Measurements from ENCODE around the gene FEN1.

FEN1 gene

DNA sequence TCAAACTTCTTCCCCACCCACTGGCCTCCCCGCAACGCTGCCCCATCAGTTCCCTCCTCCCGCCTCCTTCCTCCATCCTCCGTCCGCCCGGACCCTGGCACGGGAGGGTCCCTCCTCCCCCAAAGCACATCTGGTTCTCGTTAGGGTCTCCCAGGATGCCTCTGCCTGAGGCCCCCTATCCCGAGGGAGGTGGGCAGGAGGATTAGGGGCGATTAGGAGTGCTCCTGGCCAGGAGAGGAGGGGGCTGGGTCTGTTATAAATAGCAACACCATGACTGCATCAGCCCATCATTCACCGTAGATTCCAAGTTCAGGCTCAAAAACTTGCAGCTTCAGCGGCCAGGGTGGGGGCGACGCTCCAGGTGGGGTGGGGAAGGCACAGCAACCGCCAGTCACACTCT is 29.9 kb upstream of the FEN1 start:
- Histone ChIP-seq H3K4me2 (ENCODE audit: low read length) (no peak overlapping the region), H3K9me2 (ENCODE audit: low read depth, low read length) (no peaks in the 10 kb centered on the region), H3F3A (ENCODE audit: insufficient read depth, low read length) (no peaks in the 10 kb centered on the region), H3K27ac (ENCODE audit: low read depth, low read length, poor library complexity, severe bottlenecking) (no peak overlapping the region), H3K79me2 (ENCODE audit: insufficient read depth, low read length) (no peaks in the 10 kb centered on the region), H3K9me3 (ENCODE audit: low read length) (no peaks in the 10 kb centered on the region), H3K27me3 (ENCODE audit: insufficient read depth, low read length) (no peaks in the 10 kb centered on the region), H3K9ac (ENCODE audit: low read length) (no peak overlapping the region), H4K20me1 (ENCODE audit: insufficient read depth, low read length) (no peaks in the 10 kb centered on the region), H3K4me3 (ENCODE audit: low read depth, low read length, poor library complexity, severe bottlenecking) (no peak overlapping the region), H2AFZ (ENCODE audit: low read length) (no peak overlapping the region), H3K4me1 (ENCODE audit: insufficient read depth, low read length, severe bottlenecking) (no peaks in the 10 kb centered on the region), H3K36me3 (ENCODE audit: insufficient read depth, low read length) (no peaks in the 10 kb centered on the region)
- TF ChIP-seq, protein P1, sequence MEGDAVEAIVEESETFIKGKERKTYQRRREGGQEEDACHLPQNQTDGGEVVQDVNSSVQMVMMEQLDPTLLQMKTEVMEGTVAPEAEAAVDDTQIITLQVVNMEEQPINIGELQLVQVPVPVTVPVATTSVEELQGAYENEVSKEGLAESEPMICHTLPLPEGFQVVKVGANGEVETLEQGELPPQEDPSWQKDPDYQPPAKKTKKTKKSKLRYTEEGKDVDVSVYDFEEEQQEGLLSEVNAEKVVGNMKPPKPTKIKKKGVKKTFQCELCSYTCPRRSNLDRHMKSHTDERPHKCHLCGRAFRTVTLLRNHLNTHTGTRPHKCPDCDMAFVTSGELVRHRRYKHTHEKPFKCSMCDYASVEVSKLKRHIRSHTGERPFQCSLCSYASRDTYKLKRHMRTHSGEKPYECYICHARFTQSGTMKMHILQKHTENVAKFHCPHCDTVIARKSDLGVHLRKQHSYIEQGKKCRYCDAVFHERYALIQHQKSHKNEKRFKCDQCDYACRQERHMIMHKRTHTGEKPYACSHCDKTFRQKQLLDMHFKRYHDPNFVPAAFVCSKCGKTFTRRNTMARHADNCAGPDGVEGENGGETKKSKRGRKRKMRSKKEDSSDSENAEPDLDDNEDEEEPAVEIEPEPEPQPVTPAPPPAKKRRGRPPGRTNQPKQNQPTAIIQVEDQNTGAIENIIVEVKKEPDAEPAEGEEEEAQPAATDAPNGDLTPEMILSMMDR (IDR thresholded peaks at IDR 0.05; ENCODE audit: low read length): no peak
- TF ChIP-seq EZH2 (IDR thresholded peaks at IDR 0.05; ENCODE audit: borderline replicate concordance, low read length): no peak

DNA sequence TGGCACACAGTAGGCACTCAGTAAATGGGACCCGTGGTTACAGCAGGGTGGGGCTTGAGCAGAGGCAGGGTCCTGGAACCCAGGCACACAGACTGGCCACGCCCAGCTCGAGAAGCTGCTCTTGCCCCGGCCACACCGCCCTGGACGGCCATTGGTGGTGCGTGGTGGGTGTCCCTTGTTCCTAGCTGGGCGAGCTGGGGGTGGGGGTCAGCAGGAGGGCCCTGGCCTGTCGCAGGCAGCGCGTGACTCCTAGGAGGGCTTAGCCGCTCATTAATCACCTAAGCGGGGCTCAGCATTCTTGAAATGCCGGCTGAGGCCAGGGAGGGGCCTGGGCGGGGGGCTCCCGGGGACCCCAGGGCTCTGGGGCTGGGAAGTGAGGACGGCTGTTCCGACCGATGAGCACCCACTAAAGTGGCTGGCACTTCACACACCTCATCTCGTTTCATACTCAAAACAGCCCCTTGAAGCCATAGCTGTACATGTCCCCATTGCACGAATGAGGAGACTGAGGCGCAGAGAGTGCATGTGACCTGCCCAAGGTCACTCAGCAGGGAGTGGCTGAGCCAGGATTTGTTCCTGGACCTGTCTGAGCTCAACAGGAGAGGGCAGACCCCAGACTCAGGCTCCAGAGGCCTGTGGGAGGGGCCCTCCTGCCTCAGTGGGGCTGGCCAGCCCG is 28.6 kb upstream of the FEN1 start:
- TF ChIP-seq, protein P1 (IDR thresholded peaks at IDR 0.05; ENCODE audit: low read length): no peak
- no peak for TF ChIP-seq EZH2 (IDR thresholded peaks at IDR 0.05; ENCODE audit: borderline replicate concordance, low read length)
- H3K36me3 ChIP-seq (ENCODE audit: insufficient read depth, low read length): no peaks in the 10 kb centered on the region
- H4K20me1 ChIP-seq (ENCODE audit: insufficient read depth, low read length): no peaks in the 10 kb centered on the region
- H3K27ac ChIP-seq (ENCODE audit: low read depth, low read length, poor library complexity, severe bottlenecking): no peak overlapping the region
- H3F3A ChIP-seq (ENCODE audit: insufficient read depth, low read length): no peaks in the 10 kb centered on the region
- no peak overlapping the region for H3K4me3 ChIP-seq (ENCODE audit: low read depth, low read length, poor library complexity, severe bottlenecking)
- H3K9me3 ChIP-seq (ENCODE audit: low read length): no peaks in the 10 kb centered on the region
- no peaks in the 10 kb centered on the region for H3K9me2 ChIP-seq (ENCODE audit: low read depth, low read length)
- H3K9ac ChIP-seq (ENCODE audit: low read length): no peak overlapping the region
- no peak overlapping the region for H3K4me2 ChIP-seq (ENCODE audit: low read length)
- H3K4me1 ChIP-seq (ENCODE audit: insufficient read depth, low read length, severe bottlenecking): no peaks in the 10 kb centered on the region
- H2AFZ ChIP-seq (ENCODE audit: low read length): no peak overlapping the region
- H3K27me3 ChIP-seq (ENCODE audit: insufficient read depth, low read length): no peaks in the 10 kb centered on the region
- H3K79me2 ChIP-seq (ENCODE audit: insufficient read depth, low read length): no peaks in the 10 kb centered on the region

DNA sequence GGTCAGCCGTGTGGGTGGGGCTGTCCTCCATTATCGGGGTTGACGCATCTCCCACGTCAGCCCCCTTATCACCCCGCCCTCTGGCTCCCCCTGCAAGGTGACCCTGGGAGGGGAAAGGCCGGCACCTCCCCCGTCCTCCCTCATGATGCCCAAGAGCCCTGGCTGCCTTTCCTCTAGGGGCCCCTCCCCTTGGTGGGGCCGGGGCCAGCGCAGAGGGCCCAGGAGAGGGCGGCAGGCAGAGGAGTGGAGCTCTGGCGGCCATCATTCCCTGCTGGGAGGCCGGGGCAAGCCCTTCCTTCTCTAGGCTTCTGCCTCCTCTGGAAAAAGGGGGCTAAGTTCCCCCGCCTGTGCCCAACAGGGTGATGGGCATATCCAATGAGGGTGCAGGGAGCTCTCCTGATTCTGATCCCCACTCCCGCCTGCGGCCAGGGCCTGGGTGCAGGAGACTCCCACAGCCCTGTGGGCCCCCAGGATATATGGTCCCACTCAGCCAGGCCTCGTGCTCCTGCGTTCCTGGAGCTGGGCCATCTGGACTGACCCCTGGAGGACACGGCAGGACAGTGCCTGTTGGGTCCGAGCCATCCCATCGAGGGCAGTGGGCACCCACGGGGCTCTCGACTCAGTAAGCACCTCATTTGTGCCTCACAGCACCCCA is 28.0 kb upstream of the FEN1 start:
- Histone ChIP-seq H4K20me1 (ENCODE audit: insufficient read depth, low read length) (no peaks in the 10 kb centered on the region), H3K9ac (ENCODE audit: low read length) (no peak overlapping the region), H3F3A (ENCODE audit: insufficient read depth, low read length) (no peaks in the 10 kb centered on the region), H3K36me3 (ENCODE audit: insufficient read depth, low read length) (no peaks in the 10 kb centered on the region), H3K79me2 (ENCODE audit: insufficient read depth, low read length) (no peaks in the 10 kb centered on the region), H3K4me3 (ENCODE audit: low read depth, low read length, poor library complexity, severe bottlenecking) (no peak overlapping the region), H2AFZ (ENCODE audit: low read length) (no peak overlapping the region), H3K4me2 (ENCODE audit: low read length) (no peak overlapping the region), H3K4me1 (ENCODE audit: insufficient read depth, low read length, severe bottlenecking) (no peaks in the 10 kb centered on the region), H3K9me2 (ENCODE audit: low read depth, low read length) (no peaks in the 10 kb centered on the region), H3K27ac (ENCODE audit: low read depth, low read length, poor library complexity, severe bottlenecking) (no peak overlapping the region), H3K27me3 (ENCODE audit: insufficient read depth, low read length) (no peaks in the 10 kb centered on the region), H3K9me3 (ENCODE audit: low read length) (no peaks in the 10 kb centered on the region)
- TF ChIP-seq EZH2 (IDR thresholded peaks at IDR 0.05; ENCODE audit: borderline replicate concordance, low read length): no peak
- TF ChIP-seq, protein P1 (IDR thresholded peaks at IDR 0.05; ENCODE audit: low read length): no peak

All from OCI-LY1 (cell line).